A549 (cell line): ENCODE data around the gene SNX5. TPM values are rescaled to one million over a fixed set of nuclear protein-coding genes. Genes with fewer than 3 reads are reported as not detected.
A peak's percentile ranks its signal among the peaks of the same experiment; 100 is the strongest.

Experiments used
- ATAC-seq, 2 experiments: fragments of 200-7000 bp in 1 of 2; fragments of >200 bp in 1 of 2; cut with Nextera tagmentation in 1 of 2; cut with Tn5 transposase in 1 of 2; 3 replicates each; pipeline versions ENCODE4 v1.8.0 to v1.9.1; 2018 to 2020; ENCODE audit warnings: mild to moderate bottlenecking in 1 of 2, moderate library complexity in 1 of 2
- CTCF ChIA-PET: fragments of 300-600 bp; sonication (Branson Sonifier 250); formaldehyde crosslinking; extraction: SDS; loops from one replicate; lab custom pipeline; 2021; ENCODE audit warnings: antibody characterized with exemption, inconsistent platforms; lab: Yijun Ruan, JAX
- POLR2A ChIA-PET: fragments of 350-600 bp; formaldehyde crosslinking; extraction: SDS; loops from one replicate; lab custom pipeline; 2021; ENCODE audit warnings: antibody characterized with exemption, inconsistent platforms; lab: Yijun Ruan, JAX
- DNase-seq, 2 experiments: peaks; one replicate each; pipeline versions ENCODE4 v3.0.0 to v3.0.0-alpha.2; 2011 to 2016; ENCODE audit warnings: low read depth in 1 of 2, low spot score in 1 of 2
- FAIRE-seq: peaks from 2 replicates; lab custom pipeline; 2011; peaks lifted over from hg19 to GRCh38; lab: Jason Lieb, UNC
- H3K27ac ChIP-seq, 2 experiments: fragments of >200 bp; sonication (Bioruptor Twin); formaldehyde crosslinking; 3 replicates each; pipeline ENCODE4 v1.5.1; 2016 to 2017
- H3K4me1 ChIP-seq: fragments of >200 bp; sonication (Bioruptor Twin); formaldehyde crosslinking; 3 replicates; pipeline ENCODE4 v1.6.1; 2016
- H3K4me2 ChIP-seq: fragments of >200 bp; sonication (Bioruptor Twin); formaldehyde crosslinking; 3 replicates; pipeline ENCODE4 v1.6.1; 2016
- H3K4me3 ChIP-seq: fragments of >200 bp; sonication (Bioruptor Twin); formaldehyde crosslinking; 3 replicates; pipeline ENCODE4 v1.5.1; 2016
- H3K9me3 ChIP-seq: fragments of >200 bp; sonication (Bioruptor Twin); formaldehyde crosslinking; 3 replicates; pipeline ENCODE4 v1.6.1; 2016
- ATOH8 ChIP-seq: fragments of 250-450 bp; sonication (Bioruptor Pico); IDR thresholded peaks from 2 replicates; pipeline ENCODE4 v1.5.0; 2020; ENCODE audit warnings: low read depth, mild to moderate bottlenecking, moderate library complexity
- BCL3 ChIP-seq: fragments of >200 bp; sonication (Bioruptor Twin); formaldehyde crosslinking; IDR thresholded peaks from 3 replicates; pipeline ENCODE4 v1.6.1; 2016
- CEBPB ChIP-seq, 2 experiments: fragments of >200 bp in 1 of 2; sonication (Bioruptor Twin) in 1 of 2; formaldehyde crosslinking in 1 of 2; IDR thresholded peaks; 2 replicates each; pipeline ENCODE4 v1.6.1; 2012 to 2016
- CHD2 ChIP-seq: fragments of 150-350 bp; IDR thresholded peaks from 2 replicates; pipeline ENCODE4 v1.6.1; 2014; ENCODE audit warnings: low read length; ENCODE audit not compliant: partially characterized antibody
- E2F6 ChIP-seq: IDR thresholded peaks from 2 replicates; pipeline ENCODE4 v1.6.1; 2012; ENCODE audit warnings: low read depth, borderline replicate concordance
- EHF ChIP-seq: fragments of 250-450 bp; sonication (Bioruptor Pico); IDR thresholded peaks from 2 replicates; pipeline ENCODE4 v1.5.0; 2020; ENCODE audit warnings: mild to moderate bottlenecking
- EHMT2 ChIP-seq: fragments of 200-600 bp; sonication (generic); IDR thresholded peaks from 2 replicates; pipeline ENCODE4 v1.6.1; 2016; ENCODE audit warnings: antibody characterized with exemption, low read depth, mild to moderate bottlenecking, moderate library complexity
- EP300 ChIP-seq, 2 experiments: fragments of >200 bp; sonication (Bioruptor Twin); formaldehyde crosslinking; IDR thresholded peaks; 2 replicates in 1 of 2; 3 replicates in 1 of 2; pipeline ENCODE4 v1.6.1; 2016 to 2017
- ESRRA ChIP-seq: fragments of 150-350 bp; IDR thresholded peaks from 2 replicates; pipeline ENCODE4 v1.6.1; 2014; ENCODE audit warnings: mild to moderate bottlenecking, low read length, borderline replicate concordance
- FOSB ChIP-seq: fragments of 250-450 bp; sonication (Bioruptor Pico); IDR thresholded peaks from 2 replicates; pipeline ENCODE4 v1.5.0; 2020; ENCODE audit warnings: mild to moderate bottlenecking, moderate library complexity
- FOSL2 ChIP-seq, 2 experiments: fragments of 450-650 bp in 1 of 2; fragments of >200 bp in 1 of 2; sonication (Bioruptor Twin) in 1 of 2; formaldehyde crosslinking; IDR thresholded peaks; 2 replicates each; pipeline versions ENCODE4 v1.5.0 to v1.6.1; 2016 to 2020; ENCODE audit warnings: mild to moderate bottlenecking in 1 of 2, moderate library complexity in 1 of 2
- GATA3 ChIP-seq: IDR thresholded peaks from 2 replicates; pipeline ENCODE4 v1.6.1; 2012; ENCODE audit warnings: borderline replicate concordance
- HEYL ChIP-seq: fragments of 250-450 bp; sonication (Bioruptor Pico); IDR thresholded peaks from 2 replicates; pipeline ENCODE4 v1.8.0; 2021; ENCODE audit warnings: mild to moderate bottlenecking, moderate library complexity
- HMGXB4 ChIP-seq: fragments of 250-450 bp; sonication (Bioruptor Pico); IDR thresholded peaks from 2 replicates; pipeline ENCODE4 v1.5.0; 2021; ENCODE audit warnings: mild to moderate bottlenecking, moderate library complexity, borderline replicate concordance
- HOXB5 ChIP-seq: fragments of 250-450 bp; sonication (Bioruptor Pico); IDR thresholded peaks from 2 replicates; pipeline ENCODE4 v1.5.0; 2020; ENCODE audit warnings: mild to moderate bottlenecking, moderate library complexity
- JUNB ChIP-seq: fragments of >200 bp; sonication (Bioruptor Twin); formaldehyde crosslinking; IDR thresholded peaks from 2 replicates; pipeline ENCODE4 v1.6.1; 2016
- KDM1A ChIP-seq: fragments of 200-600 bp; sonication (generic); IDR thresholded peaks from 2 replicates; pipeline ENCODE4 v1.6.1; 2016; ENCODE audit warnings: low read depth, mild to moderate bottlenecking
- MYC ChIP-seq: IDR thresholded peaks from 2 replicates; pipeline ENCODE4 v1.6.1; 2012; ENCODE audit warnings: mild to moderate bottlenecking, inconsistent platforms, low read length, improper control_type of control experiment, borderline replicate concordance
- NPAS2 ChIP-seq: fragments of 250-450 bp; sonication (Bioruptor Pico); IDR thresholded peaks from 2 replicates; pipeline ENCODE4 v1.8.0; 2022; ENCODE audit warnings: mild to moderate bottlenecking, moderate library complexity, borderline replicate concordance
- PHF8 ChIP-seq: fragments of 200-600 bp; sonication (generic); IDR thresholded peaks from 2 replicates; pipeline ENCODE4 v1.6.1; 2016; ENCODE audit warnings: low read depth, mild to moderate bottlenecking, antibody characterized with exemption, moderate library complexity, borderline replicate concordance
- POLR2A ChIP-seq: IDR thresholded peaks from 2 replicates; pipeline ENCODE4 v1.6.1; 2012; ENCODE audit warnings: mild to moderate bottlenecking, low read length
- RARB ChIP-seq: fragments of 250-450 bp; sonication (Bioruptor Pico); IDR thresholded peaks from 2 replicates; pipeline ENCODE4 v1.8.0; 2021; ENCODE audit warnings: mild to moderate bottlenecking, moderate library complexity
- RCOR1 ChIP-seq: fragments of 150-350 bp; IDR thresholded peaks from 2 replicates; pipeline ENCODE4 v1.6.1; 2014; ENCODE audit warnings: antibody characterized with exemption, low read length, low read depth
- REST ChIP-seq: fragments of 200-600 bp; sonication (generic); IDR thresholded peaks from 2 replicates; pipeline ENCODE4 v1.6.1; 2016; ENCODE audit warnings: antibody characterized with exemption, mild to moderate bottlenecking, moderate library complexity
- RFX5 ChIP-seq: fragments of 450-650 bp; IDR thresholded peaks from 2 replicates; pipeline ENCODE4 v1.7.1; 2014; ENCODE audit warnings: antibody characterized with exemption, mild to moderate bottlenecking, moderate library complexity
- SREBF2 ChIP-seq: fragments of 450-650 bp; IDR thresholded peaks from 2 replicates; pipeline ENCODE4 v1.6.1; 2014; ENCODE audit warnings: mild to moderate bottlenecking, moderate library complexity
- TFCP2L1 ChIP-seq: fragments of 250-450 bp; sonication (Bioruptor Pico); IDR thresholded peaks from 2 replicates; pipeline ENCODE4 v1.5.0; 2021; ENCODE audit warnings: mild to moderate bottlenecking
- TP53 ChIP-seq: fragments of 250-450 bp; sonication (Bioruptor Pico); IDR thresholded peaks from 2 replicates; pipeline ENCODE4 v1.5.0; 2021; ENCODE audit warnings: mild to moderate bottlenecking, moderate library complexity
- ZC3H11A ChIP-seq: fragments of 450-650 bp; IDR thresholded peaks from 2 replicates; pipeline ENCODE4 v1.6.1; 2014; ENCODE audit warnings: antibody characterized with exemption, mild to moderate bottlenecking
- ZSCAN20 ChIP-seq: fragments of 250-450 bp; sonication (Bioruptor Pico); IDR thresholded peaks from 2 replicates; pipeline ENCODE4 v1.8.0; 2022; ENCODE audit warnings: mild to moderate bottlenecking, moderate library complexity
- WGBS: methylation state at CpG from one replicate; pipeline ENCODE4 v1.1.6; 2017; ENCODE audit errors: missing lambda C conversion rate; 5-methylcytosine and 5-hydroxymethylcytosine counted together
- polyA plus RNA-seq, 4 experiments: library from polyadenylated mRNA; depleted of rRNA in 3 of 4; stranded (reverse); fragments of >200 nt; fragmentation: RNase III in 1 of 4; extraction: RNeasy Plus Mini Kit Qiagen cat#74134 plus additional on column Dnase treatment in 1 of 4; gene quantifications; 2 replicates in 3 of 4; 3 replicates in 1 of 4; pipeline ENCODE4 v1.2.3, GENCODE V29; 2011 to 2017

Gene SNX5
- polyA plus RNA-seq, 2 of the 4 experiments (the other 2 are of a cell fraction), result 225 to 342 TPM

- Histone ChIP-seq H3K27ac (peak overlapping the region; percentile 96 to 97), H3K4me3 (peak overlapping the region; percentile 79), H3K4me2 (peak overlapping the region; percentile 88), H3K9me3 (no peaks in the 10 kb centered on the region), H3K4me1 (peaks cover 46% of the 10 kb centered on the region)
- CTCF ChIA-PET, result interaction anchor here (0.7 to 2.2 kb wide), 4 partner anchors 11 to 30 kb away, joined by 3 to 8 read pairs (median 4); no protein-coding TSS in a partner anchor
- TF ChIP-seq GATA3 (no peak), HEYL (CRISPR knock-in tag) (no peak), EHF (no peak), EP300 (IDR thresholded peaks at IDR 0.05) (no peak), MYC (no peak), HMGXB4 (CRISPR knock-in tag) (no peak), RCOR1 (no peak), ZSCAN20 (CRISPR knock-in tag) (no peak), NPAS2 (CRISPR knock-in tag) (no peak), RFX5 (no peak), ESRRA (no peak), REST (no peak), SREBF2 (no peak), FOSL2 (IDR thresholded peaks at IDR 0.05) (no peak), FOSL2 (CRISPR knock-in tag; IDR thresholded peaks at IDR 0.05) (no peak), TP53 (no peak), KDM1A (no peak), JUNB (no peak), CHD2 (no peak), RARB (CRISPR knock-in tag) (no peak)
- POLR2A ChIA-PET, result no interaction called here
- peak in 1 of 2 experiments; percentile 40 for DNase-seq
- FAIRE-seq, result no peak
- WGBS, result 5% methylated on average over 9 of the region's 9 CpGs
- no peak for ATAC-seq
Observed at GRCh38 chr20:17969884-17970409, 1.4 kb upstream of the SNX5 start.

GRCh38 chr20:17969278-17969883 lies 787 bp upstream of the SNX5 start:
- H3K4me2 ChIP-seq, result peak overlapping the region; percentile 88
- POLR2A ChIA-PET, result interaction anchor here (0.6 to 1.6 kb wide), 2 partner anchors 18 to 400 kb away, joined by 3 to 5 read pairs; partner anchors contain the start of gene DSTN
- CTCF ChIA-PET, result interaction anchor here (0.7 to 2.2 kb wide), 6 partner anchors 11 to 307 kb away, joined by 3 to 8 read pairs (median 4); no protein-coding TSS in a partner anchor
- WGBS, result 1% methylated on average over 28 of the region's 28 CpGs
- DNase-seq (peak; percentile 59 to 70), ATAC-seq (peak; percentile 40 to 62), FAIRE-seq (no peak)
- H3K4me1 ChIP-seq, result peaks cover 51% of the 10 kb centered on the region
- H3K4me3 ChIP-seq, result peak overlapping the region; percentile 79
- H3K27ac ChIP-seq, result peak overlapping the region; percentile 96 to 97
- no peaks in the 10 kb centered on the region for H3K9me3 ChIP-seq
- TF ChIP-seq HOXB5 (CRISPR knock-in tag) (0 out of 2 replicates have a peak, but pooled peaks have one; percentile 35), POLR2A (0 out of 2 replicates have a peak, but pooled peaks have one; percentile 21), RARB (CRISPR knock-in tag) (no peak), PHF8 (peak; percentile 44; the same call in 1 of the 2 replicates), E2F6 (no peak), EHMT2 (no peak), FOSB (CRISPR knock-in tag) (peak; percentile 58; the same call in 1 of the 2 replicates), TFCP2L1 (CRISPR knock-in tag) (0 out of 2 replicates have a peak, but pooled peaks have one; percentile 8), ZC3H11A (no peak), EHF (0 out of 2 replicates have a peak, but pooled peaks have one; percentile 21), BCL3 (0 out of 3 replicates have a peak, but pooled peaks have one; percentile 3), CEBPB (IDR thresholded peaks at IDR 0.05) (no peak), ATOH8 (peak; percentile 45; the same call in 1 of the 2 replicates)
